Measurements from ENCODE around the gene STAB2.

GRCh38 chr12:103656291-103656690 lies 69.2 kb downstream of the STAB2 start:
- no peak for TF ChIP-seq CTCF (IDR thresholded peaks at IDR 0.05)
- no peak for TF ChIP-seq POLR2A (IDR thresholded peaks at IDR 0.05)

All from esophagus squamous epithelium (tissue), 4 donors.